ENCODE measurements around the gene MAN1A2. TPM values are rescaled to one million over a fixed set of nuclear protein-coding genes. Genes with fewer than 3 reads are reported as not detected.

MAN1A2 gene
- total and polyA plus RNA-seq, 10 of the 15 experiments (the other 5 are each of a cell fraction or from before 2014, with no cell fraction given): 2.8 to 23.6 (median 16.0) TPM

GRCh38 chr1:117466761-117467160 is 99.5 kb downstream of the MAN1A2 start (continued):
- no peak for TF ChIP-seq ETV6 (conservative IDR thresholded peaks at IDR 0.05 in 1 of 2, IDR thresholded peaks at IDR 0.05 in 1 of 2; ENCODE audit: borderline replicate concordance in 1 of 2, low read depth in 1 of 2)
- TF ChIP-seq KDM1A (IDR thresholded peaks at IDR 0.05; ENCODE audit: borderline replicate concordance): no peak
- TF ChIP-seq ATF2 (IDR thresholded peaks at IDR 0.05; ENCODE audit: low read length): no peak

- 100% methylated on average over 1 of the region's 1 CpG for WGBS (ENCODE audit: insufficient coverage, insufficient replicate concordance, low lambda C conversion rate, missing lambda C conversion rate)
- intact Hi-C loops (cut with micrococcal nuclease; ENCODE audit: unreplicated experiment): no loop called here
These were observed 100.1 kb downstream of the MAN1A2 start for GRCh38 chr1:117467336-117467735.

More at GRCh38 chr1:117467336-117467735, 100.1 kb downstream of the MAN1A2 start:
- Histone ChIP-seq H3K9me3 (replicated peaks; ENCODE audit: control insufficient read depth, insufficient read depth, low read length) (no peaks in the 10 kb centered on the region), H4K20me1 (ENCODE audit: control insufficient read depth, insufficient read depth) (no peaks in the 10 kb centered on the region), H3K9ac (ENCODE audit: control insufficient read depth, insufficient read depth, low read length) (no peak overlapping the region), H3K27ac (ENCODE audit: control insufficient read depth, insufficient read depth) (no peak overlapping the region), H3K4me1 (ENCODE audit: control insufficient read depth, insufficient read depth, low read length) (no peaks in the 10 kb centered on the region), H3K79me2 (ENCODE audit: control insufficient read depth, insufficient read depth, low read length) (no peaks in the 10 kb centered on the region), H2AFZ (ENCODE audit: control insufficient read depth, low read depth, low read length) (no peak overlapping the region), H3K4me3 (no peak overlapping the region), H3K36me3 (ENCODE audit: control insufficient read depth in 2 of 2, insufficient read depth in 2 of 2, low read length in 1 of 2) (no peaks in the 10 kb centered on the region; a peak in 1 of 4 replicates), H3K4me2 (ENCODE audit: control insufficient read depth, insufficient read depth) (no peak overlapping the region), H3K27me3 (replicated peaks in 1 of 2; ENCODE audit: control insufficient read depth in 2 of 2, insufficient read depth in 2 of 2, low read length in 1 of 2) (no peaks in the 10 kb centered on the region)
- TF ChIP-seq CBX3 (IDR thresholded peaks at IDR 0.05; ENCODE audit: borderline replicate concordance, low read depth): no peak
- TF ChIP-seq NFXL1 (IDR thresholded peaks at IDR 0.05; ENCODE audit: borderline replicate concordance): no peak
- TF ChIP-seq BACH1 (IDR thresholded peaks at IDR 0.05; ENCODE audit: borderline replicate concordance): no peak
- ChIA-PET RAD21 (ENCODE audit: unreplicated experiment) (no interaction called here), POLR2A (no interaction called here), SMC1A (ENCODE audit: uncharacterized antibody, unreplicated experiment) (no interaction called here), CTCF (no interaction called here)
- FAIRE-seq: no peak
- DNase-seq (ENCODE audit: low read depth, low spot score): no peak
- ATAC-seq: no peak
- BruUV-seq (replicated peaks): no TSS peak
- in situ Hi-C loops (cut with MboI): no loop called here
